ENCODE results near the gene FXYD1.

DNA sequence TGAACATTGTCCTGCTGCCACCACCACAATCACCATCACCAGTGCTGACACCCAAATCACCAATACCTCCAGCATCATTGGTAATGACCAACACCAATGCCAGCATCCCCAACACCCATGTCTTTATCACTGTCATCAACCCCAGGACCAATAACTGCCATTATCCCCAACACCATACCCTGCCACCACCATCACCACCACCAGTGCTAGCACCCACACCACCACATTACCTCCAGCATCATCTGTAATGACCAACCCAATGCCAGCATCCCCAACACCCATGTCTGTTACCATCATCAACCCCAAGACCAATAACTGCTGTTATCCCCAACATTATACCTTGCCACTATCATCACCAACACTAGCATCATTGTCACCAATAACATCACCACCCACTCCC is 6.4 kb upstream of the FXYD1 start:
- TF ChIP-seq, protein P1, sequence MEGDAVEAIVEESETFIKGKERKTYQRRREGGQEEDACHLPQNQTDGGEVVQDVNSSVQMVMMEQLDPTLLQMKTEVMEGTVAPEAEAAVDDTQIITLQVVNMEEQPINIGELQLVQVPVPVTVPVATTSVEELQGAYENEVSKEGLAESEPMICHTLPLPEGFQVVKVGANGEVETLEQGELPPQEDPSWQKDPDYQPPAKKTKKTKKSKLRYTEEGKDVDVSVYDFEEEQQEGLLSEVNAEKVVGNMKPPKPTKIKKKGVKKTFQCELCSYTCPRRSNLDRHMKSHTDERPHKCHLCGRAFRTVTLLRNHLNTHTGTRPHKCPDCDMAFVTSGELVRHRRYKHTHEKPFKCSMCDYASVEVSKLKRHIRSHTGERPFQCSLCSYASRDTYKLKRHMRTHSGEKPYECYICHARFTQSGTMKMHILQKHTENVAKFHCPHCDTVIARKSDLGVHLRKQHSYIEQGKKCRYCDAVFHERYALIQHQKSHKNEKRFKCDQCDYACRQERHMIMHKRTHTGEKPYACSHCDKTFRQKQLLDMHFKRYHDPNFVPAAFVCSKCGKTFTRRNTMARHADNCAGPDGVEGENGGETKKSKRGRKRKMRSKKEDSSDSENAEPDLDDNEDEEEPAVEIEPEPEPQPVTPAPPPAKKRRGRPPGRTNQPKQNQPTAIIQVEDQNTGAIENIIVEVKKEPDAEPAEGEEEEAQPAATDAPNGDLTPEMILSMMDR (IDR thresholded peaks at IDR 0.05 in 8 of 11, conservative IDR thresholded peaks at IDR 0.05 in 3 of 11) = no peak
- TF ChIP-seq POLR2A (IDR thresholded peaks at IDR 0.05) = no peak

Measured in spleen (tissue), 7 donors.